Neural cell (in vitro differentiated cells): Measurements from ENCODE around the gene CARD14. TPM values are rescaled to one million over a fixed set of nuclear protein-coding genes. Genes with fewer than 3 reads are reported as not detected.

Experiments
- H2AFZ ChIP-seq: fragments of 200-600, 300-800 bp; sonication (generic), shearing (Covaris generic); 2 replicates; pipeline ENCODE4 v1.6.0; 2014; ENCODE audit warnings: low read depth, mild to moderate bottlenecking, antibody characterized with exemption, low read length, moderate library complexity
- H3F3A ChIP-seq: fragments of 200-600 bp; shearing (Covaris generic); 2 replicates; pipeline ENCODE4 v1.6.1; 2016; ENCODE audit warnings: mild to moderate bottlenecking, moderate library complexity, mixed read lengths, antibody characterized with exemption, low read length; ENCODE audit not compliant: insufficient read depth, poor library complexity, severe bottlenecking
- H3K27ac ChIP-seq: fragments of 200-600, 300-800 bp; sonication (generic), shearing (Covaris generic); 2 replicates; pipeline ENCODE4 v1.5.1; 2014; ENCODE audit warnings: mild to moderate bottlenecking, low read length, moderate library complexity
- H3K27me3 ChIP-seq: fragments of 300-800, 200-600 bp; sonication (generic), shearing (Covaris generic); 2 replicates; pipeline ENCODE4 v1.6.0; 2014; ENCODE audit warnings: mild to moderate bottlenecking, low read depth, low read length, moderate library complexity; ENCODE audit not compliant: insufficient read depth
- H3K36me3 ChIP-seq: fragments of 300-800, 200-600 bp; sonication (generic), shearing (Covaris generic); 2 replicates; pipeline ENCODE4 v1.5.1; 2014; ENCODE audit warnings: mild to moderate bottlenecking, antibody characterized with exemption, low read length, moderate library complexity; ENCODE audit not compliant: insufficient read depth
- H3K4me2 ChIP-seq: fragments of 300-800, 200-600 bp; sonication (generic), shearing (Covaris generic); 2 replicates; pipeline ENCODE4 v1.6.0; 2014; ENCODE audit warnings: mild to moderate bottlenecking, low read length
- H3K4me3 ChIP-seq: fragments of 300-800, 200-600 bp; sonication (generic), shearing (Covaris generic); 2 replicates; pipeline ENCODE4 v1.5.1; 2014; ENCODE audit warnings: mild to moderate bottlenecking, low read length, moderate library complexity
- H3K79me2 ChIP-seq: fragments of 200-600 bp; shearing (Covaris generic); replicated peaks from 2 replicates; pipeline ENCODE4 v1.6.0; 2014; ENCODE audit warnings: mild to moderate bottlenecking, low read length, moderate library complexity; ENCODE audit not compliant: insufficient read depth
- H3K9ac ChIP-seq: fragments of 300-800, 200-600 bp; sonication (generic), shearing (Covaris generic); 2 replicates; pipeline ENCODE4 v1.6.1; 2016; ENCODE audit warnings: mild to moderate bottlenecking, low read length, mixed read lengths
- H3K9me2 ChIP-seq: fragments of 200-600 bp; shearing (Covaris generic); 2 replicates; pipeline ENCODE4 v1.6.1; 2016; ENCODE audit warnings: mild to moderate bottlenecking, low read length, mixed read lengths; ENCODE audit not compliant: insufficient read depth
- H3K9me3 ChIP-seq: fragments of 200-600, 300-800 bp; sonication (generic), shearing (Covaris generic); 2 replicates; pipeline ENCODE4 v1.6.1; 2016; ENCODE audit warnings: mild to moderate bottlenecking, mixed run types, low read length, moderate library complexity, mixed read lengths
- H4K20me1 ChIP-seq: fragments of 200-600 bp; shearing (Covaris generic); 2 replicates; pipeline ENCODE4 v1.6.1; 2016; ENCODE audit warnings: mild to moderate bottlenecking, mixed run types; ENCODE audit not compliant: insufficient read depth
- CTCF ChIP-seq: fragments of 450-650 bp; IDR thresholded peaks from 2 replicates; pipeline ENCODE4 v1.5.1; 2014; ENCODE audit warnings: antibody characterized with exemption, mild to moderate bottlenecking, moderate library complexity; ENCODE audit not compliant: poor library complexity, severe bottlenecking
- EP300 ChIP-seq: fragments of 450-650 bp; conservative IDR thresholded peaks from 2 replicates; pipeline ENCODE4 v1.6.1; 2014; ENCODE audit warnings: antibody characterized with exemption, mild to moderate bottlenecking, moderate library complexity; ENCODE audit not compliant: poor library complexity, severe bottlenecking
- EZH2 ChIP-seq: fragments of 200-600, 300-800 bp; shearing (Covaris generic), sonication (generic); IDR thresholded peaks from 2 replicates; pipeline ENCODE4 v1.6.1; 2014; ENCODE audit warnings: antibody characterized with exemption, low read length, borderline replicate concordance, mild to moderate bottlenecking; ENCODE audit not compliant: insufficient read depth, poor library complexity, severe bottlenecking
- MXI1 ChIP-seq: fragments of 450-650 bp; conservative IDR thresholded peaks from 2 replicates; pipeline ENCODE4 v1.6.1; 2014; ENCODE audit warnings: antibody characterized with exemption, mild to moderate bottlenecking; ENCODE audit not compliant: poor library complexity, severe bottlenecking
- POLR2AphosphoS5 ChIP-seq: IDR thresholded peaks from 2 replicates; pipeline ENCODE4 v1.6.1; 2012
- RAD21 ChIP-seq: fragments of 450-650 bp; conservative IDR thresholded peaks from 2 replicates; pipeline ENCODE4 v1.6.1; 2014; ENCODE audit warnings: antibody characterized with exemption, mild to moderate bottlenecking, moderate library complexity
- REST ChIP-seq: IDR thresholded peaks from 2 replicates; pipeline ENCODE4 v1.6.1; 2012; ENCODE audit warnings: borderline replicate concordance
- SMC3 ChIP-seq: fragments of 450-650 bp; conservative IDR thresholded peaks from 2 replicates; pipeline ENCODE4 v1.6.1; 2014; ENCODE audit warnings: antibody characterized with exemption, mild to moderate bottlenecking, moderate library complexity; ENCODE audit not compliant: poor library complexity
- TAF1 ChIP-seq: IDR thresholded peaks from 2 replicates; pipeline ENCODE4 v1.6.1; 2012; ENCODE audit warnings: low read depth
- polyA plus RNA-seq: library from polyadenylated mRNA; depleted of rRNA; stranded (reverse); fragments of >200 nt; gene quantifications from 2 replicates; pipeline ENCODE4 v1.2.3, GENCODE V29; 2014

The CARD14 gene
- polyA plus RNA-seq, 1 donor from 2014 or later: 0.12 TPM

GRCh38 chr17:80189611-80190010, 19.8 kb downstream of the CARD14 start:
- TF ChIP-seq REST: no peak
- TF ChIP-seq EZH2: no peak
- Histone ChIP-seq H3K4me3 (no peak overlapping the region), H3K27ac (no peak overlapping the region), H4K20me1 (no peaks in the 10 kb centered on the region), H3K9me2 (no peaks in the 10 kb centered on the region), H3K9ac (no peak overlapping the region), H3F3A (no peaks in the 10 kb centered on the region), H2AFZ (no peak overlapping the region), H3K27me3 (no peaks in the 10 kb centered on the region), H3K9me3 (no peaks in the 10 kb centered on the region), H3K79me2 (no peaks in the 10 kb centered on the region), H3K36me3 (no peaks in the 10 kb centered on the region), H3K4me2 (no peak overlapping the region)

- Histone ChIP-seq H3F3A (no peaks in the 10 kb centered on the region), H3K36me3 (no peaks in the 10 kb centered on the region), H3K9me2 (no peaks in the 10 kb centered on the region), H3K4me2 (no peak overlapping the region), H3K9ac (no peak overlapping the region), H3K79me2 (no peaks in the 10 kb centered on the region), H3K4me3 (no peak overlapping the region), H3K9me3 (no peaks in the 10 kb centered on the region), H3K27ac (no peak overlapping the region), H3K27me3 (no peaks in the 10 kb centered on the region), H4K20me1 (no peaks in the 10 kb centered on the region), H2AFZ (no peak overlapping the region)
- TF ChIP-seq SMC3 (no peak), EZH2 (no peak), REST (no peak), POLR2AphosphoS5 (no peak), MXI1 (no peak), CTCF (no peak), EP300 (no peak), TAF1 (no peak), RAD21 (no peak)
Measured at GRCh38 chr17:80190716-80191115, 20.9 kb downstream of the CARD14 start.
